HepG2 (cell line): ENCODE measurements around the gene ARMH2.

Experiments used
- CTCF ChIP-seq: sonication (generic); formaldehyde crosslinking; IDR thresholded peaks from 2 replicates; pipeline ENCODE4 v1.5.0; 2020; ENCODE audit warnings: mild to moderate bottlenecking, missing genetic modification reagents, moderate library complexity
- JUN ChIP-seq: sonication (generic); formaldehyde crosslinking; IDR thresholded peaks from 2 replicates; pipeline ENCODE4 v1.4.0; 2020; ENCODE audit warnings: mild to moderate bottlenecking, missing genetic modification reagents
- NBN ChIP-seq: fragments of 450-650 bp; conservative IDR thresholded peaks from 2 replicates; pipeline ENCODE4 v1.6.1; 2017
- SOX5 ChIP-seq: IDR thresholded peaks from 2 replicates; pipeline ENCODE4 v1.6.1; 2016; ENCODE audit warnings: borderline replicate concordance
- ZBTB7A ChIP-seq: sonication (generic); formaldehyde crosslinking; IDR thresholded peaks from 2 replicates; pipeline ENCODE4 v1.8.0; 2022; ENCODE audit warnings: mild to moderate bottlenecking, missing genetic modification reagents
- ZNF280B ChIP-seq: sonication (generic); formaldehyde crosslinking; IDR thresholded peaks from 2 replicates; pipeline ENCODE4 v1.5.0; 2020; ENCODE audit warnings: missing genetic modification reagents, mild to moderate bottlenecking, borderline replicate concordance

GRCh38 chr6:24752503-24752902 is 46.2 kb downstream of the ARMH2 start:
- TF ChIP-seq SOX5: no peak
- TF ChIP-seq ZBTB7A (CRISPR knock-in tag): no peak
- TF ChIP-seq JUN (CRISPR knock-in tag): no peak
- TF ChIP-seq CTCF (CRISPR knock-in tag): no peak
- TF ChIP-seq NBN: no peak
- no peak for TF ChIP-seq ZNF280B (CRISPR knock-in tag)
